ENCODE data around the gene LRRC52.

- TF ChIP-seq POLR2A (IDR thresholded peaks at IDR 0.05), result no peak
- no peak for TF ChIP-seq CTCF (IDR thresholded peaks at IDR 0.05)
These were observed 7.7 kb downstream of the LRRC52 start for GRCh38 chr1:165551469-165551868.
